Thoracic aorta (tissue), 2 donors: ENCODE measurements around the gene SLC24A1. TPM values are rescaled to one million over a fixed set of nuclear protein-coding genes. Genes with fewer than 3 reads are reported as not detected.

Experiments
- ATAC-seq: fragments of 150-250 bp; one replicate; pipeline ENCODE4 v1.8.0; 2017; ENCODE audit warnings: low read depth; ENCODE audit not compliant: insufficient number of reproducible peaks, low FRiP score
- DNase-seq: peaks from one replicate; pipeline ENCODE4 v3.0.0-alpha.2; 2020; ENCODE audit warnings: low spot score
- H3K27ac ChIP-seq, 2 donors: fragments of 200-600 bp; sonication (generic); 1 replicate in 1 of 2; 2 replicates in 1 of 2; pipeline ENCODE4 v1.5.1; 2016; ENCODE audit warnings: mild to moderate bottlenecking in 2 of 2, moderate library complexity in 2 of 2
- H3K27me3 ChIP-seq: fragments of 200-600 bp; sonication (generic); replicated peaks from 2 replicates; pipeline ENCODE4 v1.6.0; 2016; ENCODE audit warnings: mild to moderate bottlenecking; ENCODE audit not compliant: insufficient read depth
- H3K36me3 ChIP-seq: fragments of 200-600 bp; sonication (generic); one replicate; pipeline ENCODE4 v1.5.1; 2016
- H3K4me1 ChIP-seq, 2 donors: fragments of 200-600 bp; sonication (generic); 1 replicate in 1 of 2; 2 replicates in 1 of 2; pipeline versions ENCODE4 v1.5.1 to v1.6.0; 2016; ENCODE audit warnings: low read depth in 2 of 2, mild to moderate bottlenecking in 1 of 2; ENCODE audit not compliant: control insufficient read depth in 1 of 2
- H3K4me3 ChIP-seq: fragments of 200-600 bp; sonication (generic); 2 replicates; pipeline ENCODE4 v1.5.1; 2016; ENCODE audit warnings: mild to moderate bottlenecking
- H3K9me3 ChIP-seq: fragments of 200-600 bp; sonication (generic); 2 replicates; pipeline ENCODE4 v1.5.1; 2016
- total RNA-seq, 2 donors: library from RNA; depleted of rRNA; stranded (reverse); fragments of >200 nt; gene quantifications; one replicate each; pipeline versions ENCODE4 v1.1.0 to v1.2.3, GENCODE V29; 2016
- TF ChIP-seq, protein P1 (sequence below): fragments of 200-600 bp; sonication (generic); IDR thresholded peaks from one replicate; pipeline ENCODE4 v1.5.1; 2019; ENCODE audit warnings: antibody characterized with exemption

The SLC24A1 gene
- total RNA-seq, 2 donors from 2014 or later: 6.1 to 7.3 TPM

DNA sequence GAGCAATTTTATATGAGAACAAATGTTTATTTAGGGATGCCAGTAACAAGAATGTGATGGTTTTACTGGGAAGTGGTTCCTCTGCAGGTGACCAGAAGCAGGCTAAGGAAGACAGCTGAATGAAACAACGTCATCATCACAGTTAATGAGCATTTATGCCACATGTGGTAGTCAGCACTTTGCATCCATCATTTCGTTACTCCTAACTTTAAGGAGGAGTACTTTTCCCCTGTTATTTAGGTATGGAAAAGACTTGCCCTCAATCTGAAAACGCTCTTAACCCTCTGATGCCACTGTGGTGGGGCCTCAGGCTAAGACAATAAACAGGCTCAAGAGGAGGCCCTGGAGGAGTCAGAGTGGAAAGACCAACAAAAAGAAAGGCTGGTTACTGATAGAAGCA is 42.0 kb upstream of the SLC24A1 start:
- H3K36me3 ChIP-seq: peaks cover 31% of the 10 kb centered on the region
- TF ChIP-seq, protein P1, sequence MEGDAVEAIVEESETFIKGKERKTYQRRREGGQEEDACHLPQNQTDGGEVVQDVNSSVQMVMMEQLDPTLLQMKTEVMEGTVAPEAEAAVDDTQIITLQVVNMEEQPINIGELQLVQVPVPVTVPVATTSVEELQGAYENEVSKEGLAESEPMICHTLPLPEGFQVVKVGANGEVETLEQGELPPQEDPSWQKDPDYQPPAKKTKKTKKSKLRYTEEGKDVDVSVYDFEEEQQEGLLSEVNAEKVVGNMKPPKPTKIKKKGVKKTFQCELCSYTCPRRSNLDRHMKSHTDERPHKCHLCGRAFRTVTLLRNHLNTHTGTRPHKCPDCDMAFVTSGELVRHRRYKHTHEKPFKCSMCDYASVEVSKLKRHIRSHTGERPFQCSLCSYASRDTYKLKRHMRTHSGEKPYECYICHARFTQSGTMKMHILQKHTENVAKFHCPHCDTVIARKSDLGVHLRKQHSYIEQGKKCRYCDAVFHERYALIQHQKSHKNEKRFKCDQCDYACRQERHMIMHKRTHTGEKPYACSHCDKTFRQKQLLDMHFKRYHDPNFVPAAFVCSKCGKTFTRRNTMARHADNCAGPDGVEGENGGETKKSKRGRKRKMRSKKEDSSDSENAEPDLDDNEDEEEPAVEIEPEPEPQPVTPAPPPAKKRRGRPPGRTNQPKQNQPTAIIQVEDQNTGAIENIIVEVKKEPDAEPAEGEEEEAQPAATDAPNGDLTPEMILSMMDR: no peak

DNA sequence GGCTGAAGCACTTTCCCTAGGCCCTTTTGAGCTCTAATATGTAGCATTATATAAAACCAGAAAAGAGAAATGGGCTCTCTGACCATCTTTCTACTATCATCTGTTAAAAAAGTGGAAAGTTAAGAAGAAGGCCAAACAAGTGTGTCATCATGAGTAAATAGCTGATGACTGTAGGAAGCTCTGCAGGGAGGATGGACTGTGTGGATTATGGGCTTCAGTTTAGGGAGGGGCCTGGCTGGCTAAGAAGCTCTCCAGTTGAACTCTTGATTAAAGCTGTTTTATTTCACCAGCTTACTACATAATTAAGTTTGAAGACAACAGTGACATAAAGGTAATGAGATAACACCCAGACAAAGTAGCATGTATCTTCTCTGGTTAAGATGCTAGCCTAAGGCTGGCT is 41.5 kb upstream of the SLC24A1 start:
- TF ChIP-seq, protein P1: no peak
- H3K9me3 ChIP-seq: no peaks in the 10 kb centered on the region
- no peak overlapping the region for H3K4me3 ChIP-seq
- H3K36me3 ChIP-seq: peaks cover 31% of the 10 kb centered on the region
- ATAC-seq (no peak), DNase-seq (no peak)
- no peaks in the 10 kb centered on the region for H3K27me3 ChIP-seq
- no peaks in the 10 kb centered on the region for H3K4me1 ChIP-seq
- H3K27ac ChIP-seq: no peak overlapping the region

More for the DNA sequence above, 42.0 kb upstream of the SLC24A1 start:
- Histone ChIP-seq H3K27ac (no peak overlapping the region), H3K4me1 (no peaks in the 10 kb centered on the region), H3K9me3 (no peaks in the 10 kb centered on the region), H3K4me3 (no peak overlapping the region), H3K27me3 (no peaks in the 10 kb centered on the region)
- ATAC-seq (no peak), DNase-seq (no peak)

DNA sequence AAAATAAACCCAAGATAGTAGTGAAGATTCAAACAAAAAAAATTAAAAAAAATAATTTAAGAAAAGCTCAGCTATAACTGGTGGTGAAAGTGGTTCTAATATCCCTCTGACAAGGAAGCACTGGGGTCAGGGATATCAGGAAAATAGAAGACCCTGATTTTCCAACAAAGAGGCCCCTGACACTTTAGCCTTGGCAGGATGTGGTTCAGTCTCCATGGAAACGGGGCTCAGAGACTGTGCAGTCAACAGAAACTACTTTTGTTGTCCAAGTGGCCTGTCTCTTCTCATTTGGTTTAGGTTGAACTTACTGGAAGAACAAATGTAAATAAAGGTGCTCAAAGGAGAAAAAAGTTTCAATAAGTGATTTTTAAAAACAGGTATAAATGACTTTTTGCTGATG is 38.0 kb upstream of the SLC24A1 start:
- Histone ChIP-seq H3K4me3 (no peak overlapping the region), H3K4me1 (no peaks in the 10 kb centered on the region), H3K36me3 (peaks cover 43% of the 10 kb centered on the region), H3K9me3 (no peaks in the 10 kb centered on the region), H3K27me3 (no peaks in the 10 kb centered on the region), H3K27ac (no peak overlapping the region)
- no peak for ATAC-seq
- no peak for DNase-seq
- TF ChIP-seq, protein P1: no peak

DNA sequence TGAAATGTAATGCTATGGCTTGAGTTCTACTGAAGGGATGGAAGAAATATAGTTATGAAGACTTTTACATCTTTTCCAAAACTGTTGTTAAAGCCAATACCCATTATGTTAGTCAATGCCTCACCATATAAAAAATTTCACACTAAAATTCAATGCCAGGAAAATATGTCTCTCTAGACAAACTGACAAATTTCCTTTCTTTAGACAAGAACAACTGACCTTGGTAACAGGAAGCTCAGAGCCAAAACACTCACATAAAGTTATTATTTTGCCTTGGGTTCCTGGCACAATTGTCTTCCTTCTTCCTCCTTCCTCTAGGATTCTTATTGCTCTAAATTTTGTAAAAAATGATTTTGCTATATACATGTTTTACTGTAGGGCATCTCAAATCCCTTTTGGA is 37.5 kb upstream of the SLC24A1 start:
- no peak overlapping the region for H3K27ac ChIP-seq
- no peak for ATAC-seq
- TF ChIP-seq, protein P1: no peak

DNA sequence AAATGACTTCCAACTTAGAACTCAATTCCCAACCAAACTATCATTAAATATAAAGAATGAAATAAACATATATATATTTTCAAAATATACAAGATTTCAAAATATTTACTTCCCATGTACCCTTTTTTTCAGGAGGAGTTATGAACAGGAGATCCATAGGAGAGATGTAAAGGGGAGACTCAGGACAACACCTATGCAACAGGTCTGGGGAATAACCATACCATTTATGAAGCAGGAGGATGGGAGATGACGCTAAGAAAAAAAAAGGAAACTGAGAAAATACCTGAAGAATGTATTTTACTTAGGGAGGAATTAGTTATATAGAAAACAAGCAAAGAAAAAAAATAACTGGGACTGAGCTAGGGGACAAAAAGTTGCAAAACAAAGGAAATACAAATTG is 34.6 kb upstream of the SLC24A1 start:
- no peaks in the 10 kb centered on the region for H3K27me3 ChIP-seq
- no peaks in the 10 kb centered on the region for H3K9me3 ChIP-seq
- no peak for ATAC-seq
- H3K4me3 ChIP-seq: no peak overlapping the region
- DNase-seq: no peak
- TF ChIP-seq, protein P1: no peak
- peaks cover 43% of the 10 kb centered on the region for H3K36me3 ChIP-seq
- H3K27ac ChIP-seq: no peak overlapping the region
- H3K4me1 ChIP-seq: no peaks in the 10 kb centered on the region

More for the DNA sequence above, 37.5 kb upstream of the SLC24A1 start:
- H3K4me3 ChIP-seq: no peak overlapping the region
- H3K36me3 ChIP-seq: peaks cover 44% of the 10 kb centered on the region
- H3K4me1 ChIP-seq: no peaks in the 10 kb centered on the region
- H3K9me3 ChIP-seq: no peaks in the 10 kb centered on the region
- no peak for DNase-seq
- H3K27me3 ChIP-seq: no peaks in the 10 kb centered on the region
